GM10248 (cell line): ENCODE results near the gene ZNF678.

Experiments
- CTCF ChIA-PET: fragments of 300-600 bp; sonication (Branson Sonifier 250); formaldehyde crosslinking; extraction: SDS; loops from one replicate; lab custom pipeline; 2021; ENCODE audit warnings: antibody characterized with exemption; lab: Yijun Ruan, JAX
- POLR2A ChIA-PET: fragments of 350-650 bp; sonication (Branson Sonifier 250); formaldehyde crosslinking; extraction: SDS; loops from one replicate; lab custom pipeline; 2020; ENCODE audit warnings: antibody characterized with exemption; lab: Yijun Ruan, JAX
- DNase-seq: peaks from one replicate; pipeline ENCODE4 v3.0.0; 2012; ENCODE audit errors: extremely low spot score
- TF ChIP-seq, protein P1 (sequence below): IDR thresholded peaks from 2 replicates; pipeline ENCODE4 v1.5.1; 2012; ENCODE audit warnings: mild to moderate bottlenecking, low read depth; ENCODE audit errors: extremely low read depth, missing control alignments, control extremely low read depth

Gene ZNF678

DNA sequence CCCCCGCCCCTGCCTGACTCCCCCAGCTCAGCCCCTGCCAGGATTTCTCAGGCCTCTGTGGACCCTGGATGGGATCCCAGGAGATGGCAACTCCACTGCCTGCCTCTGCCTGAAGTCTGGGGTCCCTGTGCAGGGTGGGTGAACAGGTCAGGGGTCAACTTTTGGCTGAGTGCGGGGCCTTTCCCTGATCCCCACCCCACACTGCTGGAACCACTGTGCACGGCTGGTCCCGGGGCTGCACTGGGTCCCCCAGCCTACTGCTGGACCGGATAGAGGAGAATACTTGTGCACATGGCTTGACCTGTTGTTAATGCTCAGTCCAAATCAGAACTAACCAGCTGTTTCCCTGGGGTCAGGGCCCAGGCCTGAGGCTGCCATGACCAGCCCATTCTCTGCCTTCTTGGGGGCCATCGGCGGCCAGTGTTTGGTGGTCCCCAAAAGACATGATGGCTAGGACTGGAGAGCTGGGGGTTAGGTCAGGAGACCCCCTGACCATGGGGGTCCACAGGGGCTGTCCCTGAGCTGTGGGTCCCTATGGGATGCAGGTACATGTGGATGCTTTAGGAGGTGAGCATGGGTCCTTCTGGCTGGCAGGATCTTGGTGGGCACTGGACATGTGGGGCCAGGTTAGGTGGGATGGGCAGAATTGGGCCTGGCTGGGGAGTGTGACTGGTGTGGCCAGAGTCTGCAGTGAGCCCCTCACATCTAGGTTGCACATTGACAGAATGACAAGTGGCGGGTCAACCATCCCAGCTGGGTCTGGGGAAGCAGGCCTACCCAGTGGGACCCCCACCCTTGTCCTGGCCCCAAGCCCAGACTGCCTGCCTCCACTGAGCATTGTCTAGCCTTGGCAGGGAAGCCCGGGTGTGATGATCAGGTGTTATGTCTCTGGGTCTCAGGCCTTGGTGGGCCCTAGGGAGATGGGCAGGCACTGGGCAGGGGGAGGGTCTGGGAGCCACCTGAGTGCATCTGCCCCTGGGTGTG, 19.0 kb upstream of the ZNF678 start:
- CTCF ChIA-PET: interaction anchor here (0.7 to 1.7 kb wide), 6 partner anchors 7 to 448 kb away, joined by 3 to 8 read pairs (median 3); no protein-coding TSS in a partner anchor
- TF ChIP-seq, protein P1, sequence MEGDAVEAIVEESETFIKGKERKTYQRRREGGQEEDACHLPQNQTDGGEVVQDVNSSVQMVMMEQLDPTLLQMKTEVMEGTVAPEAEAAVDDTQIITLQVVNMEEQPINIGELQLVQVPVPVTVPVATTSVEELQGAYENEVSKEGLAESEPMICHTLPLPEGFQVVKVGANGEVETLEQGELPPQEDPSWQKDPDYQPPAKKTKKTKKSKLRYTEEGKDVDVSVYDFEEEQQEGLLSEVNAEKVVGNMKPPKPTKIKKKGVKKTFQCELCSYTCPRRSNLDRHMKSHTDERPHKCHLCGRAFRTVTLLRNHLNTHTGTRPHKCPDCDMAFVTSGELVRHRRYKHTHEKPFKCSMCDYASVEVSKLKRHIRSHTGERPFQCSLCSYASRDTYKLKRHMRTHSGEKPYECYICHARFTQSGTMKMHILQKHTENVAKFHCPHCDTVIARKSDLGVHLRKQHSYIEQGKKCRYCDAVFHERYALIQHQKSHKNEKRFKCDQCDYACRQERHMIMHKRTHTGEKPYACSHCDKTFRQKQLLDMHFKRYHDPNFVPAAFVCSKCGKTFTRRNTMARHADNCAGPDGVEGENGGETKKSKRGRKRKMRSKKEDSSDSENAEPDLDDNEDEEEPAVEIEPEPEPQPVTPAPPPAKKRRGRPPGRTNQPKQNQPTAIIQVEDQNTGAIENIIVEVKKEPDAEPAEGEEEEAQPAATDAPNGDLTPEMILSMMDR: no peak
- POLR2A ChIA-PET: no interaction called here
- peak; percentile 10 for DNase-seq

DNA sequence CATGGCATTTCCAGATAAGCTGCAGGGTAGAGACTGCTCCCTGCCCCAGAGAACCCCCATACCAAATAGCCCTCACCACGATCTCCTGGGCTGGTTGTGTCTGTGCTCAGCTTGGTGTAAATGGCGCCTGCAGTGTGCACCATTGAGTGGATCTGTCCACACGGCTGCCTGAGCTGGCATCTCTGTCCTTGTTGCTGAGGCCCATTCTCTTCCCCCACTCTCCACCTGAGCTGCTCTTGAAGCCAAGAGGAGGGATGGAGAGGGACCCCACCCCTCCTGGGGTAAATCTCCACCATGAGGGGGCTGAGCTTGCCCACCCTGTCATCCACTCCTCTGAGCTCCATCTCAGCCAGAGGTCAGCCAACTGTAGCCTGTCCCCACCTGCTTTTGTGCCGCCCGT, 18.0 kb upstream of the ZNF678 start:
- POLR2A ChIA-PET: no interaction called here
- CTCF ChIA-PET: interaction anchor here (0.7 to 1.7 kb wide), 3 partner anchors 12 to 186 kb away, joined by 3 to 5 read pairs (median 3); no protein-coding TSS in a partner anchor
- DNase-seq: no peak
- TF ChIP-seq, protein P1: no peak

DNA sequence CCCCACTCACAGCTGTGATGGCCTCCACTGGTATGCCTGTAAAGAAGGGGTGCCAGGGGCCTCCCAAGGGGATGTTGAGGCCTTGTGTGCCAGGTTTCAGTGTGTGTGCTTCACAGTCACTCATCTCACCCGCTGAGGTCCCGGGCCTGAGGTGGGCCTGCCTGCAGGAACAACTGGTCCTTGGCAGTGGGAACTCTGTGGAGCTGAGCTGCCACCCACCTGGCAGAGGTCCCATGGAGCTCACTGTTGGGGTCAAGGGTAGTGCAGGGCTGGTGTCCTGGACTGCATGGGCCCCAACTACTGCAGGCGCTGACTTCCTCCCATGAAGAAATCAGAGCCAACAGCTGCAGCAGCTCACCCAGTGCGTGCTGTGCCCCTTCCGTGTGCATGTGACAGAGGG, 17.3 kb upstream of the ZNF678 start:
- ChIA-PET CTCF (interaction anchor here (1.7 kb wide), 1 partner anchor 12 kb away, joined by 5 read pairs; no protein-coding TSS in a partner anchor), POLR2A (no interaction called here)
- TF ChIP-seq, protein P1: no peak
- no peak for DNase-seq

DNA sequence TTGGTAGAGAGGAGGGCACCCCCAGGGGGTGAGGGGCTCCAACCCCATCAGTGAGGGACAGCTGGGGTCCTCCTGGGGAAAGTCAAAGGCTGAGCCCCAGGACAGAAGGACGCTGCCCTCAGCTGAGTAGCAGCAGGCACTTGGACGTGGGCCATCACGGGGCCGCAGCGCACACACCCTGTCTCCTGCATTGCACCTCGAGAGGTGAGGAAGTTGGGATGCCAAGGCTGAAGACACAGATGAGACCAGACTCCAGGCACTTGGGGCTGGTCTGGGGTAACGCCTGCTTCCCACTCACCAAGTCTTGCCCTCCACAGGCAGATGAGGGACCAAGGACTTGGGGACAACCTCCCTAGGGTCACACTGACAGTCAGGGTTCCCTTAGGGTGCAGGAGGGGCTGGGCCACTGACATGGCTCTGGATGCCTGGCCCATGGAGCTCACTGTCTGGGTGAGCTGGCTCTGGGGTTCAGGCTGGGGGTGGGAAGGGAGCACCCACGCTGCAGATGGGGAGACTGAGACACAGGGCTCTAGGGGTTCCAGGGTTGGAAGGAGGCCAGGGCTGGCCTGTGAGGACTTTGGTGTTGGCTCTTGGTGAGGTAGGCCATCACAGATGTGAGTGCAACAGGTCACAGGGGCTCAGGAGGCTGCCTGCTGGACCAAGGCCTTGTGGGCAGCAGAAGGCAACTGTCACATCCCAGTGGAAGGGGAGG, 16.6 kb upstream of the ZNF678 start:
- POLR2A ChIA-PET: no interaction called here
- TF ChIP-seq, protein P1: no peak
- CTCF ChIA-PET: interaction anchor here (1.7 kb wide), 1 partner anchor 13 kb away, joined by 3 read pairs; no protein-coding TSS in a partner anchor
- DNase-seq: no peak

DNA sequence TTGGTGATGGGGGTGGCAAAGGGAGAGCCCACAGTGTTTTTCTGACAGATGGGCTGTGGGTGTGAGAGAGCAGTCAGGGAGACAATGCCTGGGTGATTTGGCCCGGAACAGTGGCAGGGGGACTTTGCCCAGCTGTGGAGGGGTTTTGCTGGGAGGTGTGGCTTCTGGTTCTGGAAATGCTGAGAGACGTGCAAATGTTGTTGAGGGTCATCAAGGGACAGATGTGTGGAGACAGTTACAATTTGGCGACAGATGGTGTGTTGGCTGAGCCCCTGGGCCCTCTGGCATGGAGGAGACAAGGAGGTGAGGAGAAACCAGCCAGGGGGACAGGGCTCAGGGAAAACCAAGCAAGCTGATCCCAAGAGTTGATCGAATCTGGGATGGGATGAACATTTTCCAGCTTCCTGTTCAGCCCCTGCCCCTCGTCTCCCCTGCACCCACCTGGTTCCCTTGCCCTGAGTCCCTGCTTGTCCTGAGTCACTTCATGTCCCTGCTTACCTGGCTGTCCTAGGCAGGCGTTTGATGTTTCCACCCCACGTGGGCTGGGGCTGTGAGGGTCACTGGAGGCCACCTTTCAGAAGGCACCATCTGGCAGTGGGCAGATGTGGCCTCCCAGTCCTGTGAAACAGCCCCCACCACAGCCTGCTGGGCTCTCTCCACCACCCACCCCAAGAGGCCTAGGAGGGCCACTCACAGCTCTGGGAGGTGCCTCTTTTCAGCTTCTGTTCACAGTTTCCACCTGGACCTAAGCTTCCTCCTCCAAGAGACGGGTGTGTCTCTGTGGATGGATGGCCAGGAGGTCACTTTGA, 15.8 kb upstream of the ZNF678 start:
- TF ChIP-seq, protein P1: no peak
- ChIA-PET POLR2A (interaction anchor here (0.5 kb wide), 1 partner anchor 606 kb away, joined by 4 read pairs; no protein-coding TSS in a partner anchor), CTCF (interaction anchor here (1.7 kb wide), 1 partner anchor 13 kb away, joined by 3 read pairs; no protein-coding TSS in a partner anchor)
- no peak for DNase-seq

DNA sequence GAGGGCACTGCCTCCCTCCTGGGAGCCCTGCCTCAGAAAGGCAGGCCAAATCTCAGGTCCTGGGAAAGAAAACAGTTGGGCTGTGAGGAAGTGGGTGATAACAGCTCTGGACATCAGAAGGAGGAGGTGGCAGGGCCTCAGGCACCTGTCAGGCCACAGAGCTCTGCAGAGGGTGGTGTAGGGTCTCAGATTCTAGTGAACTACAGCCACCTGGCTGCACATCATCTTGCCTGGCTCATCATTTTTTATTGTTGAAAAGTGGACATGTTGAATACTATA, 15.3 kb upstream of the ZNF678 start:
- TF ChIP-seq, protein P1: no peak
- ChIA-PET POLR2A (interaction anchor here (0.5 kb wide), 1 partner anchor 606 kb away, joined by 4 read pairs; no protein-coding TSS in a partner anchor), CTCF (interaction anchor here (1.7 kb wide), 1 partner anchor 12 kb away, joined by 3 read pairs; no protein-coding TSS in a partner anchor)
- DNase-seq: no peak
